Ramos (cell line): ENCODE data around the gene XPO4.
"Not testable (repeated sequence)": the region's sequence is repeated elsewhere in the genome, so short reads cannot be mapped to it uniquely, and the experiment has no call there.

Experiments used
- in situ Hi-C: fragments of 300-500 bp; cut with MboI; formaldehyde crosslinking; loops from one replicate; pipeline ENCODE4 v1.14.3; 2022; ENCODE audit warnings: low sequenced_read_pairs; ENCODE audit not compliant: unreplicated experiment

The XPO4 gene

DNA sequence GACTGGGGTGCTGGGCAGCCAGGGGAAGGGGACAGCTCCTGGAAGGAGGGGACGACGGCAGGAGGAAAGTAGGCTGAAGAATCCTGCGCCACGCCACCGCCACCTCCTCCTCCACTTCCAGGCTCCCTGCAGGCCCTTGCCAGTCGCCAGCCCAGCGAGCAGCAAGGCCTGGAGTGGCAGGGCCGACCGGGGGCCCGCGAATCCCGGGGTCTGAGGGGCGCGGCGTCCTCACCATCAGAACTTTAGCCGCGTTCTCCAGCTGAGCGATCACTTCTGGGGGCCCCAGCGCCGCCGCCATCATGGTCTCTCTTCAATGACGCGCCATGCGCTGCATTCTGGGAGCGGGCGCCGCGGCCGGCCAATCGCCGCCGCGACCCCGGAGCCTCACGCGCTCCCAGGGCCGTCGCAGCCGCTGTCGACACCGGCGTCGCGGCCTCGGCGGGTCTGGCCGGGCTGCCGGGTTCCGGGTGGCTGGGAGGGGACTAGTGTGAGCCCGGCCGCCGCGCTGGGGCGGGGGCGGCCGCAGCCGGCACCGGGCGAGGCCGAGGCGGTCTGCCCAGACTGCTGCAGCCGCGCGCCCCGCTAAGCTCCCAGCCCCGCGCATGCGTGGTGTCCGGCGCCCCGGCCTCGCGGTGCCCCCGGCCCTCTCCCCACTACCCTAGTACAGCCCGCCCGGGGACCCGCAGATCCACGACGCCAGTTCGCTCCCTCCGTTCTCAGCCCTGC lies at the start of gene XPO4:
XPO4 (minus strand) TSS at position 309 of the 726 bp plus-strand sequence; CDS start at position 301, 8 bp downstream.
- in situ Hi-C loops: no loop called here

GRCh38 chr13:20948001-20948400 lies 45.5 kb upstream of the XPO4 start:
- in situ Hi-C loops: not testable (repeated sequence)

DNA sequence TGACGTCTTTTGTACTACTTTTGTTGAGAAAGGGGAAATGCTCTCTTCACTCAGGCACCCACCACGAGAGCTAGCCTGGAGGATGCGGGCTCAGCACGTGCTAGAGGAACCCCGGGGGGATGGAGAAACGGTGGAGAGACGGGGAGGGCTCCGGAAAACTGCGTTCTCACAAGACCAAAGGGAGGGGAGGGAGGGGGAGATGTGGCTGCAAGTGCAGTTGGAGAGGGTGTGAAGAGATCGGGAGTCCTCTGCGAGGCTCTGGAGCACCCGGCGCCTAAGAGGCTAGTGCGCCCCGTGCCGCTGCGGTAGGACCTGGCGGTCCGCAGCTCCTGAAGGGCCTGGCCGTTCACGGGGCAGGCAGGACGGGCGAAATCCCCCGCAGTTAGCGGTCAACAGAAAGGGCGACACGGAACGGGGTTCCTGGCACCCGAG lies 43.4 kb upstream of the XPO4 start:
- in situ Hi-C loops: no loop called here

DNA sequence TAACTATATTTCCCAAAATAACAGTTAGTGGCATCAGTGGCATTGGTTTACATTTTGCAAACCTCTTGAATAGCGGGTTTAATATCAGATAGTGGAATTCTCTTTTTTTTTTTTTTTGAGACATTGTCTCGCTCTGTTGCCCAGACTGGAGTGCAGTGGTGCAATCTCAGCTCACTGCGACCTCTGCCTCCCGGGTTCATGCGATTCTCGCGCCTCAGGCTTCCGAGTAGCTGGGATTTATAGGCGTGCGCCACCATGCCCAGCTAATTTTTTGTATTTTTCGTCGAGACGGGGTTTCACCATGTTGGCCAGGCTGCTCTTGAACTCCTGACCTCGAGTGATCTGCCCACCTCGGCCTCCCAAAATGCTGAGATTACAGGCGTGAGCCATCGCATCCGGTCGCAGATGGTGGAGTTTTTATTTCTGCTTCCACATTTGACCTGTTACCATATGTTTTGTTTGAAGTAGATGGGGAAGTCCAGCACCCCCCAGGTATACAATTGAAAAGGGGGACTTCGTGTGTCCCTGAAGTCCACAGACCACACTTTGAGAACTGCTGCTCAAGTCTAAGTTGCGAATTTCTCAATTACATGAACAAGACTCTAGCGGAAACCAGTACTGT lies 40.5 kb upstream of the XPO4 start:
- in situ Hi-C loops: no loop called here

- in situ Hi-C loops: not testable (repeated sequence)
These were observed 38.0 kb upstream of the XPO4 start for GRCh38 chr13:20940511-20940910.

GRCh38 chr13:20940083-20940482 lies 37.5 kb upstream of the XPO4 start:
- in situ Hi-C loops: no loop called here

GRCh38 chr13:20939662-20940061 lies 37.1 kb upstream of the XPO4 start:
- in situ Hi-C loops: no loop called here

DNA sequence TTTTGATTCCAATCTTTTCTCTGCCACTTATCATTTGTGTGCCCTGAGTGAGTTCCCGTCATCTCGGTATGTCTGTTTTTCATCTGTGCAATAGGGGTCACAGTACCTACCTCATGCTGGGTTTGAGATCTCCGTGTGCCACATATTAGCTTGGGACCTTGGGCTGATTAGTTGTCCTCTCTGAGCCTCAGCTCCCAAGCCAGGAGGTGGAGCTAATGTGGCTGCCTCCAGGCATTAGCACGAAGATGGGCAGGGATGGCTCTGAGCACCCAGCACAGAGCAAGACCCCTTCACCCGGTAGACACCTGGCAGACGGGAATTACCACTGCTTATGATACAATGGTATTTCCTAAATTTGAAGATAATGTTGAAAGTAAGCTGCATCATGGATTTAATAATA lies 35.8 kb upstream of the XPO4 start:
- in situ Hi-C loops: no loop called here

DNA sequence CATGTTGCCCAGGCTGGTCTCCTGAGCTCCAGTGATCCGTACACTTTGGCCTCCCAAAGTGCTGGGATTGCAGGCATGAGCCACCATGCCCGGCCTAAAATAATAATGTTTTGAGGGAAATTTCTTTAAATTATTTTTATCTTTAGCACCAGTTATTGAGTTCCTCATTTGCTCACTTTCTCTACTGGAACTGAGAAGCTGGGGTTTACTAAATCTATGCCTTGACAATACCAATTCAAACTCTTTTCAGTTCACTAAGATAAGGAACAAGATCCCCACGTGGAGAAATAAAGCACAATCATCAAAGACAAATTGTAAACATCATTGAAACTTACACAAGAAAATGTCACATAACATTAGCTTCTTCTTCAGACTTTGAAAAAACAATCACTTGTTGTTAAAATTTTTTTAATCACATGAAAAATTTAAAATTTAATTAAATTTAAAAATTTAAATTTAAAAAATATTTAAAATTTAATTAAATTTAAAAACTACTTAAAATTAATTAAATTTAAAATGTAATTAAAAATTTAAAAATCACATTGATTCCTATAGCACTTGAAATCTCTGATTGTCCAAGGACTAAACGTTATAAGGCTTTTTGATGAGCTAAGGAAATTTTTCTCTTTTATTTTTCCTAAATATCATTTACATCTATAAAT lies 25.2 kb upstream of the XPO4 start:
- in situ Hi-C loops: loop anchor here (5.0 to 10.0 kb wide), 2 partner anchors 220 to 433 kb away; no protein-coding TSS in a partner anchor

- in situ Hi-C loops: loop anchor here (5.0 to 10.0 kb wide), 2 partner anchors 218 to 431 kb away; no protein-coding TSS in a partner anchor
These were observed 22.8 kb upstream of the XPO4 start for GRCh38 chr13:20925395-20925790.

DNA sequence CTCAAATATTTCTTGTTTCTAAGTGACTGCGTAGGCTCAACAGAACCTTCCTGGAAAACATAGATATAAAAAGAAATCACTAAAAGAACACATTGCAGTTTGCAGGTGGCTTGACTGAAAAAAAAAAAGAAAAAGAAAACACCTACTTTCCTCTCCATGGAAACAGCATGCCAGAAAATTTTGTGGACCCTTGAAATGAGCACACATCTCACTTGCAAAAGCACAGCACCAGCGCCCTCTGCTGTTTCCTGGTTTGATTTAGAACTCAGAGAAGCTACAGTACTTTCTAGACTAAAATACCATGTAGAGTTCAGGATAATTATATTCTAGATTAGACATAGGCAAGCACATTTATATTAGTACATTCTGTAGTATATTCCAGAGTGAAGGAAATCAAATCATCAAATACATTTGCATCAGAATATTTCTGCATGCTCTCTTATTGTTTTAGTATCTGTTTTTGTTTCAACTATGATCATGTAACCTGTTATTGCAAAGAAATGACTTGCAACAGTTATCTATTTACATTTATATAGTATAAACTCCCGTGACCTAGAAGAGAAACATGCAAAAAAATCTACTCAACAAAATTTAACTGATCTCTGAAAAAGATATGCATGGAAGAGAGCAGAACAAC lies 22.3 kb upstream of the XPO4 start:
- in situ Hi-C loops: loop anchor here (5.0 to 10.0 kb wide), 2 partner anchors 218 to 430 kb away; no protein-coding TSS in a partner anchor

DNA sequence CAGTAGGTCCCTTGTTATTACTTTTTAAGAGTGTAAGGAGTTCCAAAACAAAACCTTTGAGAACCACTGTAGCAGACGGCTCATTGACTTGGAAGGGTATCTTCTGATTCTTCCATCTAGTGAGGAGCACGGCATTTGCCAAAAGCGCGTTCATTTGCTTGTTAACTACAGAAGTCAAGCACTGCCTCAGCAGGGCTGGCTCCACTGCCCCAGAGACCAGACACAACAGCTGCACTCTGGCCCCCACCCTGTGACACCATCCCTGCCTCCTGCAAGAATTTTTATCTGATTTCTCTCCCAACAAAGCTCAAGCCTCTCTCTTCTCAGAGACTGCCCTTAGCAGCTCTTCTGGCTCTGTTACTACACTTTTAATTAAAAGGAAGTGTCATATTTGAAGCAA lies 20.7 kb upstream of the XPO4 start:
- in situ Hi-C loops: loop anchor here (10.0 kb wide), 1 partner anchor 428 kb away; no protein-coding TSS in a partner anchor

DNA sequence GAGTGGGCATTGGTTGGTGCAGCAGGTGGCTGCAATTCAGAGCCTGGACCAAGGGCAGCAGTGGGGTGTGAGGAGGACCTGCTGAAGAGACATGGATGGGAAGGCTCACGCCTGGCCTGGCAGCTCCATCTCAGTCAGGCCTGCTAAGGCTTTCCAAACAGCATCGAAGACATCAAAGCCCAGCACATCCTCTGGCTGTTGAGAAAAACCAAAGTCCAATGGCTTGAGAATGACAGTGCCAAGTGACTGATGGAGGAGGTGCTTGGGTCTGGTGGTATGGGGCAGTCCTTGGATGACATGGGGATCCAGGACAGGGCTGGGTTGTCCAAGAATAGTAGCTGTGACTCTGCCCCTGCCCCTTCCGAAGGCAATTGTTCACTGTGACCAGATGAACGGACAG lies 19.0 kb upstream of the XPO4 start:
- in situ Hi-C loops: loop anchor here (10.0 kb wide), 1 partner anchor 427 kb away; no protein-coding TSS in a partner anchor

DNA sequence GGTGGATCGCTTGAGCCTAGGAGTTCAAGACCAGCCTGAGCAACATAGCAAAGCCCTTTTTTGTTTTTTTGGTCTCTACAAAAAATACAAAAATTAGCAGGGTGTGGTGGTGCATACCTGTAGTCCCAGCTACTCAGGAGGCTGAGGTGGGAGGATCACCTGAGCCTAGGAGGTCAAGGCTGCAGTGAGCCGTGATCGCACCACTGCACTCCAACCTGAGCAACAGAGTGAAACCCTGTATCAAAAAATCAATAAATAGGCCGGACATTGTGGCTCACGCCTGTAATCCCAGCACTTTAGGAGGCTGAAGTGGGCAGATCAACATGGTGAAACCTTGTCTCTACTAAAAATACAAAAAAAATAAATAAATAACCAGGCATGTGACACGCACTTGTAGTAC lies 13.1 kb upstream of the XPO4 start:
- in situ Hi-C loops: not testable (repeated sequence)

GRCh38 chr13:20911037-20911436 lies 8.5 kb upstream of the XPO4 start:
- in situ Hi-C loops: no loop called here

GRCh38 chr13:20908714-20909497 lies 6.4 kb upstream of the XPO4 start:
- in situ Hi-C loops: no loop called here

GRCh38 chr13:20904908-20905307 lies 2.4 kb upstream of the XPO4 start:
- in situ Hi-C loops: no loop called here

DNA sequence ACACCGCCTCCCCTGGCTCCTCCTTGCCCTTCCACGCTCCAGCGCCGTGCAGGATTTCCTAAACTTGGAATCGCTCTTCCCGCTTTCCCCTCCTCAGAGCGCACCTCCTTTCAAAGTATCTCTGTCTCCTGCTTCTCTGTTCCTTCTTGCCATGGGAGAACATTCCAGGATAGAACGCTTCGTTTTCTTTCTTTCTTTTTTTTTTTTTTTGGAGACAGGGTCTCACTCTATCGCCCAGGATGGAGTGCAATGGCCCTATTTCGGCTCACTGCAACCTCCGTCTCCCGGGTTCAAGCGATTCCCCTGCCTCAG lies 574 bp upstream of the XPO4 start:
- in situ Hi-C loops: no loop called here

DNA sequence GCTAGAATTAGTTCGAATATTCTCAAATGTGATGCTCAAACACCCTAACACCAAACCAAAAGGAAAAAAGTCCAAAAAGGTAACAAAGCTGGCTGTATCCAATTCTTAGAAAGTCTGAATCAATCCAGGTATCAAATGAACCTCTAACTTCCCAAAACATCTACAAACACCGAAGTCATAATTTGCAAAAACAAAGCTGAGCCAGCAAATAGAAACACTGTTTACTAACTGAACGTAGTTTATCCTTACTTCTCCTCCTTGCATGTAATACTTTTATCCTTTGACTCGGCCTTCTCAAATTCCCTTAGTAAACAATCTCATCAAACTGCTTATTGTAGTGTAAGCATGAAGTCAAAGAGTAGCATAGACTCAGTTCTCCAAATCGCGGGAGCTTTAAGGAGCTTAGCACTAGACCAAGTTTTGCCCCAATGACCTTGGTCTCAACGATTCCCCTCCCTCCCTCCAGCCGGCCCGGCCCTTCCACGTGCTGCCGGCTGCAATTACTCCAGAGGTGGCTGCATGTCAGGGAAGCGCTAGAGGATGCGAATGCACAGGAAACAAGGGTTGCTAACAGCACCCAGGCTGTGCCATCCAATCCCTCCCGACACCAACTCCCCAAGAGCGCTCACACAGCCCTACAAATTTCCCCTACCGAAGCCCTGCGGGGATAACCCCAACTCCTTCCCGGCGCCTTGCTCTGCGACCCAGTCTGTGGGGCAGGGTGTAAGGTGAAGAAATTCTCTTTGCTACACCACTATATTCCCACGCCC lies 693 bp downstream of the XPO4 start:
- in situ Hi-C loops: no loop called here
